ENCODE data around the gene EFHD2.

EFHD2 gene

GRCh38 chr1:15422871-15423270, 13.2 kb downstream of the EFHD2 start:
- Histone ChIP-seq H3K9me3 (no peaks in the 10 kb centered on the region), H3K4me3 (ENCODE audit: low read depth, low read length) (no peak overlapping the region), H3K27me3 (no peaks in the 10 kb centered on the region), H3K4me1 (no peaks in the 10 kb centered on the region), H3K36me3 (no peaks in the 10 kb centered on the region)
- no peak for DNase-seq
- TF ChIP-seq, protein P1, sequence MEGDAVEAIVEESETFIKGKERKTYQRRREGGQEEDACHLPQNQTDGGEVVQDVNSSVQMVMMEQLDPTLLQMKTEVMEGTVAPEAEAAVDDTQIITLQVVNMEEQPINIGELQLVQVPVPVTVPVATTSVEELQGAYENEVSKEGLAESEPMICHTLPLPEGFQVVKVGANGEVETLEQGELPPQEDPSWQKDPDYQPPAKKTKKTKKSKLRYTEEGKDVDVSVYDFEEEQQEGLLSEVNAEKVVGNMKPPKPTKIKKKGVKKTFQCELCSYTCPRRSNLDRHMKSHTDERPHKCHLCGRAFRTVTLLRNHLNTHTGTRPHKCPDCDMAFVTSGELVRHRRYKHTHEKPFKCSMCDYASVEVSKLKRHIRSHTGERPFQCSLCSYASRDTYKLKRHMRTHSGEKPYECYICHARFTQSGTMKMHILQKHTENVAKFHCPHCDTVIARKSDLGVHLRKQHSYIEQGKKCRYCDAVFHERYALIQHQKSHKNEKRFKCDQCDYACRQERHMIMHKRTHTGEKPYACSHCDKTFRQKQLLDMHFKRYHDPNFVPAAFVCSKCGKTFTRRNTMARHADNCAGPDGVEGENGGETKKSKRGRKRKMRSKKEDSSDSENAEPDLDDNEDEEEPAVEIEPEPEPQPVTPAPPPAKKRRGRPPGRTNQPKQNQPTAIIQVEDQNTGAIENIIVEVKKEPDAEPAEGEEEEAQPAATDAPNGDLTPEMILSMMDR (IDR thresholded peaks at IDR 0.05; ENCODE audit: low read depth, low read length), result no peak

DNA sequence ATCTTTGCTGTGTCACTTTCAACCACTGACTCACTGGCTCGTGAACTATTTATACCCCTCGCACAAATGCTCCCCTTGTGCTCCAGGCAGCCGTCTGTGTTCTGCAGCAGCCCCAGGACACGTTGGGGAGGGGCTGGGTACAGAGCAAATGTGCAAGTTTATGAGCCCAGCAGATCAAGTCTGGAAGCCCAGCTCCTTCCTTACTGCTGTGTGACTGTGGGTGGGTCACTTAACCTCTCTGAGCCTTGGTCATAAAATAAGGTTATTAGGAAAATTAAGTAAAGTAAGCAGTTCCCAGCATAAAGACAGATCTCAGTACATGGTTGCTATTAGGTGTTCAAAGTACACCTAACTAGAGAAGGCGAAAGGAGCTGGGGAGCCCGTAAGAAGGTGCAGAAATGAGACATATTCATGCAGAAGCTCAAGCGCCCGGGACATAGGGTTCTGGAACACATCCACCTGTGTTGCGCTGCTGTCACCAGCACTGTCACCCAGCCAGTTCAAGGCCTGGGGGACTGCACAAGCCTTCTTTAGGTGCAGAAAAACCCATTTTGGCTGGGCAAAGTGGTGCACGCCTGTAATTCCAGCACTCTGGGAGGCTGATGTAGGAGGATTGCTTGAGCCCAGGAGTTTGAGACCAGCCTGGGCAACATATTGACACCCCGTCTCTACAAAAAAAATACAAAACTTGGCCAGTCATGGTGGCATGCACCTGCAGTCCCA, 13.8 kb downstream of the EFHD2 start:
- Histone ChIP-seq H3K4me3 (ENCODE audit: low read depth, low read length) (no peak overlapping the region), H3K36me3 (no peaks in the 10 kb centered on the region), H3K4me1 (no peaks in the 10 kb centered on the region), H3K9me3 (no peaks in the 10 kb centered on the region), H3K27me3 (no peaks in the 10 kb centered on the region)
- DNase-seq, result no peak
- TF ChIP-seq, protein P1 (IDR thresholded peaks at IDR 0.05; ENCODE audit: low read depth, low read length), result no peak

DNA sequence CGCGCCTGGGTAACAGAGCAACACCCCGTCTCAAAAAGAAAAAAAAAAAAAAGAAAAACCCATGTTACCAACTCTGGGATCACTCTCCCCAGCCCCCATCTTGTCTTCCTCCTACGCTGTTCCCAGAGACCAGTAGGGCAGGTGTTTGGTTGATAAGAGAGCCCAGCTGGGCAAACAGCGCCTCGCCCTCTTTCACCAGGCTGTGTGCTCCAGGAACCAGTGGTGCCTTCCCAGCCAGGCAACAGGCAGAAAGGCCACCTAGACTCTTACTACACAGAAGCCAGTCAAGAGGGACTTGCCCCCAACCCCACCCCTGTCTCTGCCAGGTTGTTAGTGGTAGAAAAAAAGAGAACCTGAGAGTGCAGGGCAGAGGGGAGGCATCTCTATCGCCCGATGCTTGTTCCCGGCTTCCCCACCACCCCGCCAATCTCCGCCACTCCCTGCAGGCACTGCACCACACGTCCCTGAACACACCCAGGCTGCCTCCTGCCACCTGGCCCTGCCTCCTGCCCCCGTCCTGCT, 14.5 kb downstream of the EFHD2 start:
- H3K36me3 ChIP-seq, result no peaks in the 10 kb centered on the region
- peak; percentile 38 for DNase-seq

DNA sequence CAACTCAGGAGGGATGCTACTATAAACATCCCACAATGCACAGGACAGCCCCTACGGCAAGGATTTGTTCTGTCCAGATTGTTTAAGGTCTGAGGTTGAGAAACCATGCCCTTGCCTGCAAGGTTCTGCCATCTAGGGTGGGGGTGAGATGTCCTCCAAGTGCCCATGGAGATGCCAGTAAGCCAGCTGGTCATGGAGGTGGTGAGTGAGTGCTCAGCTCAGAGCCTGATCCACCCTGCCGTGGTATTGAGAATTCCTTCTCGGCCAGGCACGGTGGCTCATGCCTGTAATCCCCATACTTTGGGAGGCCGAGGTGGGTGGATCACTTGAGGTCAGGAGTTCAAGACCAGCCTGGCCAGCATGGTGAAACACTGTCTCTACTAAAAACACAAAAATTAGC, 15.3 kb downstream of the EFHD2 start:
- Histone ChIP-seq H3K4me1 (no peaks in the 10 kb centered on the region), H3K9me3 (no peaks in the 10 kb centered on the region), H3K4me3 (ENCODE audit: low read depth, low read length) (no peak overlapping the region), H3K27me3 (no peaks in the 10 kb centered on the region), H3K36me3 (no peaks in the 10 kb centered on the region)
- TF ChIP-seq, protein P1 (IDR thresholded peaks at IDR 0.05; ENCODE audit: low read depth, low read length), result no peak
- DNase-seq, result no peak

More for the DNA sequence above, 14.5 kb downstream of the EFHD2 start:
- Histone ChIP-seq H3K4me3 (ENCODE audit: low read depth, low read length) (no peak overlapping the region), H3K27me3 (no peaks in the 10 kb centered on the region), H3K9me3 (no peaks in the 10 kb centered on the region), H3K4me1 (no peaks in the 10 kb centered on the region)
- TF ChIP-seq, protein P1 (IDR thresholded peaks at IDR 0.05; ENCODE audit: low read depth, low read length), result no peak

GRCh38 chr1:15425521-15425920, 15.8 kb downstream of the EFHD2 start:
- no peak overlapping the region for H3K4me3 ChIP-seq (ENCODE audit: low read depth, low read length)
- no peak for DNase-seq
- H3K4me1 ChIP-seq, result no peaks in the 10 kb centered on the region
- H3K27me3 ChIP-seq, result no peaks in the 10 kb centered on the region
- no peaks in the 10 kb centered on the region for H3K9me3 ChIP-seq
- TF ChIP-seq, protein P1 (IDR thresholded peaks at IDR 0.05; ENCODE audit: low read depth, low read length), result no peak
- H3K36me3 ChIP-seq, result no peaks in the 10 kb centered on the region

GRCh38 chr1:15425958-15426357, 16.3 kb downstream of the EFHD2 start:
- DNase-seq, result no peak
- TF ChIP-seq, protein P1 (IDR thresholded peaks at IDR 0.05; ENCODE audit: low read depth, low read length), result no peak
- no peaks in the 10 kb centered on the region for H3K4me1 ChIP-seq
- H3K9me3 ChIP-seq, result no peaks in the 10 kb centered on the region
- no peak overlapping the region for H3K4me3 ChIP-seq (ENCODE audit: low read depth, low read length)
- H3K36me3 ChIP-seq, result no peaks in the 10 kb centered on the region
- H3K27me3 ChIP-seq, result no peaks in the 10 kb centered on the region
